GM21786 (cell line): Measurements from ENCODE around the gene FN3K.

ENCODE experiments used
- ATAC-seq: cut with Tn5 transposase; IDR thresholded peaks from one replicate; pipeline ENCODE4 v1.9.1; 2021; ENCODE audit not compliant: unreplicated experiment

Gene FN3K

GRCh38 chr17:82734987-82735866 lies at the start of gene FN3K:
TSS of gene FN3K (plus strand) at chr17:82735615. CDS start at chr17:82735637, 22 bp downstream.
- ATAC-seq, result no peak

DNA sequence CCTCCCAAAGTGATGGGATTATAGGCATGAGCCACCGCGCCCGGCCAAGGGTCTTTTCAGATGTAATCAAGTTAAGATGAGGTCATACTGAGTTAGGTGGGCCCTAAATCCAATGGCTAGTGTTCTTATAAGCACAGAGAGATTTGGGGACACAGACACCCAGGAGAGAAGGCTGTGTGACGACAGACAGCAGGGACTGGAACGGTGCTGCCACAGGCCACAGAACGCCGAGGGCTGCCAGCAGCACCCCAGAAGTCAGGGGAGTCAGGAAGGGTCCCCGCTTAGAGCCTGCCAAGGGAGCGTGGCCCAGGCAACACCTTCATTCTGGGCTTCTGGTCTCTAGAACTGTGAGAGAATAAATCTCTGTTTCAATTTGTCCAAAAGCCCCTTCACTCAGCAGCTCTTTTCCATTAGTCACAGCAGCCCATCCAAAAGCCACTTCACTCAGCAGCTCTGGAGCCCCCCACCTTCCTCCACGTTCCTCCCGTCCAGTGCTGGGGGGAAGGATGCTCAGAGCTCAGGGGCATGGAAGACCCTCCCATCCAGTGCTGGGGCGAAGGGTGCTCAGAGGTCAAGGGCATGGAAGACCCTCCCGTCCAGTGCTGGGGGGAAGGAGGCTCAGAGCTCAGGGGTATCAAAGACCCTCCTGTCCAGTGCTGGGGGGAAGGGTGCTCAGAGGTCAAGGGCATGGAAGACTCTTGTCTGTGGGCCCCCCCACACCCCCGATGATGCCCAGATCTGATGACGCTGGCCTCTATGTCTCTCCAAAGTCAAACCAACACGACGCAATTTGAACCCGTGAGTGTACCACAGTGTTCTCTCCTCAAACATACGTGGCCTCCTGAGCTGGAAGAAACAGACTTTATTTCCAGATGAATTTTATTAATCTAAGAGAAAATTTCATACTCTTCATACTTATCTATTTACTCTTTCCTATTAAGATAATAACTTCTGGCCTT lies 48.8 kb upstream of the FN3K start:
- no peak for ATAC-seq

DNA sequence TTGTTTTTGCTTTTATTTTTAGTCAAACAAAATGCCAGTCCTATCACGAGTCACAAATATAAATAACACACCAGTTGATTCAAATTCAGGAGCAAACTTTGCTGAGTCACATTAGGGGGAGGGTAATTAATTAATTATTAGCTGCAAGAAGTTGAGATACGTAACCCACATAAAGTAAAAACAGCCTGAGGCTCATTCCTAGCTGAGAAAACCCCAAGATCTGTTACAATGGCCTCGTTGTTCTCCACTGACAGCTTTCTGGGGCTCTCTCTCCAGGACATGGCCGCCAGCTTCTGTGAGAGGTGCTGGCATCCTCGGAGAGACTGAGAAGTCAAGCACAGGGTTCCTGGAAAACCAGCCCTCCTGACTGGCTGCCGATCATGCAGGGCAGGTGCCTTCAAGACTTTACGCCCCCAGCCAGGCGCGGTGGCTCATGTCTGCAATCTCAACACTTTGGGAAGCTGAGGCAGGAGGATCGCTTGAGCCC lies 48.0 kb upstream of the FN3K start:
- no peak for ATAC-seq

GRCh38 chr17:82687871-82688270 lies 47.5 kb upstream of the FN3K start:
- no peak for ATAC-seq

- ATAC-seq, result no peak
Measured at GRCh38 chr17:82689077-82689476, 46.3 kb upstream of the FN3K start.

GRCh38 chr17:82690786-82691489 lies 44.5 kb upstream of the FN3K start:
- ATAC-seq, result no peak

- ATAC-seq, result no peak
Measured at GRCh38 chr17:82691714-82692113, 43.7 kb upstream of the FN3K start.

DNA sequence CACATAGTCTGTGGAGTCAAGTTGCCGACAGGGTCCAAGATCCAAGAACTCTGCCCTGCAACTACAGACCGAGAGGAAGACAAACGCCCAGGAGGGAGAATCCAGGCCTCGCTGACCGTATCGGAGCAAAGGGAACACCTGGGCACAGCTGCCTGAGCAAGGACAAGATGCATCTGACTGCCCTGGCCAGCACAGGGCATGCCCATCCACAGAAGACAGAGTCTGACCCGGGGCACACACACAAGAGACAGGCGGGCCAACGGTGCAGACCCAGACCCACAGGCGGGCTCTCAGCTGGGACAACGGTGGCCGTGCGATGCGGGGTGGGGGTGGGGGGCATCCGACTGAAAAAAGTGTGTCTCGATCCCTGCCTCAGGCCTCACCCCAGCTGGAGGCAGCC lies 43.1 kb upstream of the FN3K start:
- ATAC-seq, result no peak

GRCh38 chr17:82693168-82693867 lies 42.1 kb upstream of the FN3K start:
- no peak for ATAC-seq

- ATAC-seq, result no peak
Measured at GRCh38 chr17:82694647-82695046, 40.8 kb upstream of the FN3K start.

DNA sequence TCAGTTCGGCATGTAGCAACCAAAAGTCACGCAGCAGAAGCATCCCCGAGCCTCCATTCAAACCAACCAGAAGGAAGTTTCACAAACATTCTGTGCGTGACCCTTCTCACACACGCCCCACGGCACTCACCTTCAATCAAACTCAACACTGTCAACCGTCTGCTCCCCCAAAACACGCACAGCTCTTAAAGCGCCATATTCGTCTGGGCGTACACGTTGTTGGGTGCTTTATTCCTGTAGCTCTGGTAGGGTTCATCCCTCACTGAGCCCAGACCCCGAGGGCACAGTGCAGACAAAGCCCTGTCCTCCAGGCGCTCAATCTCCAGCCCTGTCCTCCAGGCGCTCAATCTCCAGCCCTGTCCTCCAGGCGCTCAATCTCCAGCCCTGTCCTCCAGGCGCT lies 39.2 kb upstream of the FN3K start:
- no peak for ATAC-seq

- no peak for ATAC-seq
Measured at GRCh38 chr17:82696916-82697807, 38.3 kb upstream of the FN3K start.

DNA sequence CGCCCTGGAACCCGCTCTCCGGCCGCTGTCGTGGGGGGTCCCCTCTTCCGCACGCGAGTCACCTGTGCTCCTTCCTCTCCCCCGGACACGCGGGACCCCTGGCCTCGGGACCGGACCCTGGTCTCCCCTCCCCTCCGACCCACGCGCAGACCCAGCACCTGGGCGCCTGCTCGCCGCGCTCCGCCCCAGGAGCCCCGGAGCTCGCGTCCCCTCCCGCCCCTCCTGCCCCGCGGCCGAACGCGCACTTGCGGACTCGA lies 37.7 kb upstream of the FN3K start:
- no peak for ATAC-seq

DNA sequence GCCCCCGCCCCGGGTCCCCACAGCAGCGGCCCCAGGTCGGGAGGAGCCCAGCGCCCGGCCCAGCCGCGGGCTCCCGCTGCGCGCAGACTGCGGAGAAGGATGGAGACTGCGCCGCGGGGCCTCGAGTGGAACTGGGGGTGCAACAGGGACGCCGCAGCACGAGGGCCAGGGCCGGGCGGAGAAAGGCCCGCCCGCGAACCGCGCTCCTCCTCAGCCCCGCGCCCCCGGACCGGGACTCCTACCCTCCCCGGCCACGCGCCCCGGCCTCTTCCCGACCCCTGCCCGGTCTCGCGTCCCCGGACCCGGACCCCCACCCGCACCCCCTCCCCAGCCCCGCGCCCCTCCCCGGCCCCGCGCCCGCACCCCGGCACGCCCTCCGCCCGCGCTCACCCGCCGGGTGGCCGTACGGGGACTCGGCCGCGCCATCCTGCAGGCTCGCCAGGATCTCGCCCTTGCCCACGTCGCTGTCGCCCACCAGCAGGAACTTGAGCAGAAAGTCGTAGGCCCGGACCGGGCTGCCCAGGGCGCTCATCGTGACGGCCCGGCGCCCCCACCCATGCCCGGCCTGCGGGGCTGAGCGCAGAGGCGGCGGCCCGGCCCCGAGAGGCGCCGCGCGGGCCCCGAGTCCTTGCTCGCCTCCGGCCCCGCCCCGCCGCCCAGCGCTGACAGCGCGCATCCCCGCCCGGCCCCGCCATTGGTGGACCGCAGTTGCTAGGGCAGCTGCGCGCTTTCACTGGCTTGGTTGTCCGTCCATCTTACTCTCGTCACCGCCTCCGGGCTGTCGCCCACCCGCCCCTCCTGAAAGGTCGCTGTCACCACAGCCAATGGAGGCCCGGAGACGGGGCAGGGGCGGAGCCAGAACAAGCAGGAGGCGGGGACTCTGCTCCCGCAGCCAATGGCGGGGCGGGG lies 37.1 kb upstream of the FN3K start, which contains the start of gene RAB40B:
TSS of gene RAB40B (minus strand) at position 634 of the 909 bp plus-strand sequence. CDS start at position 532, 102 bp downstream.
- ATAC-seq, result peak; percentile 98

DNA sequence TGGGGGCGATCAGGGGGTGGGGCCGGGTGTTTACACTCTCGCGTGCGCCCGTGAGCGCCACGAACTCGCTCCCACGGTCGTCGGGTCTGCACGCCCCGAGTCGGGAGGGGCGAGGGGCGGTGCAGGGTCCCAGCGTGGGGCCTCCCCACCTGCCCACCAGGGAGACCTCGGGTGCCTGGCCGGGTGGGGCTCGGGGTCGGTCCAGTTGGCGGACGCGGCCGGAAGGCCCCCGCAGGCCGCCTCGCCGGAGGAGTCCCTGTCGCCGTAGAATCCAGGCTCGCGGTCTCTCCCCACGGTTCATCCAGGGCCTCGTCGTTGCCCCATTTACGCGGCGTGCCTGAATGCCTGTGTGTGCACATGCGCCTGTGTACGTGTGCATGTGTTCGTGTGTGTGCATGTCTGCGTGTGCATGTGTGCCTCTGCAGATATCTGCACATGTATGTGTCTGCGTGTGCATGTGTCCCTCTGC lies 36.4 kb upstream of the FN3K start:
- peak; percentile 9 for ATAC-seq

GRCh38 chr17:82699551-82699950 lies 35.9 kb upstream of the FN3K start:
- no peak for ATAC-seq

GRCh38 chr17:82702231-82702927 lies 33.0 kb upstream of the FN3K start:
- ATAC-seq, result no peak
